OCI-M1 (cell line): ENCODE results near the gene PPP1R13B.
"Not testable (repeated sequence)": the region's sequence is repeated elsewhere in the genome, so short reads cannot be mapped to it uniquely, and the experiment has no call there.

Source experiments
- DNase-seq: peaks from one replicate; lab custom pipeline; 2025; lab: John Stamatoyannopoulos, UW

The PPP1R13B gene

DNA sequence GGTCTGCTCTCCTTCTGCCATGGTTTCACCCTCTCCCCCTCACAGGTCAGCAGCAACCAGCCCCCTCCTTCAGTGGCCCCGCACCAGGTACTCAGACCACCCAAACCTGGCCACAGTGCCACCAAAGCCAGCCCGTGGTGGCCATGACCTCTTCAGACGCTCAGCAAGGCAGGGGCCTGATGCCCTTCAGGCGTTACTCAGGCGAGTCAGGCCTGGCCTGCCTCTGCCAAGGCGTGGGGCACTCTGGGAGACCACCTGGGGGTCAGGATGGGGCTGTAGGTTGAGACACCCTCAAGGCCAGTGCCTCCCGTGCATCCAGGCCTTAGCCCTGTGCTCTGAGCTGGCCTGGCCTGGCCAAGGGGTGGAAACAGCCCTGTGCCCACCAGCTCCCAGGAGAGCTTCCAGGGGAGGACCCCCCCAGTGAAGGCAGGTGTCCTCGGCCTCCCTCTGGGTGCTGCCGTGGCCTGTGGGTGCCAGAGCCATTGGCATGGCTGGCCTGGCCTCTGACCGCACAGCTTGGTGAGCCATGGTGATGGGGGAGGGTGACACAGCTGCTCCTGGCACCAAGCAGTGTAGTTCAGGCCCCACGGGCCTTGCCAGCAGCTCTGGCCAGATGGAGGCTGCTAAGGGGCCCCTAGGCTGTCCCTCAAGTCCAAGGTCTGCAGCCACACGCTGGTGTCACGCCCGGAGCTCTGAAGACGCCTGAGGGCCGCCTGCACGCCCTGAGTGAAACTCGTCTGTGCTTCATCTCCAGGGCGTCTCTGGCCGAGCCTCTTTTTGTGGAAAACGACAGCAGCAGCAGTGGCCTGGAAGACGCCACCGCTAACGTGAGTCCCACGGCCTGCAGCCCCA is 147.2 kb downstream of the PPP1R13B start:
- no peak for DNase-seq

DNA sequence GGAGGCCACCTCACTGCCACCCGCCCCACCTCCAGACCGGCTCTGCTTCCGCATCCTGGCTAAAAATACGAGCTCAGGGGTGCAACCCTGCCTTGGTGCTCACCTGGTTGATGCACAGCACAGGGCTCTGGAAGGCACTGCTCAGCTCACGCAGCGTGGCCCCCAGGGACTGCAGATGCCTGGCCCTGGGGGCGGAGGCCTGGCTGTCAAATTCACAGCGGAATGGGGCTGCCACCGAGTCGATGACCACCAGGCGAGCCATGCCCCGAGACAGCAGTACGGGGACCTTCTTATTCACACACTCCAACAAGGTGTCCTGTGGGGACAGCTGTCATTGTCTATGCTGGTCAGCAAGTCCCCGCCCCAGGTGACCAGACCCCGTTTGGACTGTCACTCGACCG is 148.1 kb downstream of the PPP1R13B start:
- DNase-seq: no peak

DNA sequence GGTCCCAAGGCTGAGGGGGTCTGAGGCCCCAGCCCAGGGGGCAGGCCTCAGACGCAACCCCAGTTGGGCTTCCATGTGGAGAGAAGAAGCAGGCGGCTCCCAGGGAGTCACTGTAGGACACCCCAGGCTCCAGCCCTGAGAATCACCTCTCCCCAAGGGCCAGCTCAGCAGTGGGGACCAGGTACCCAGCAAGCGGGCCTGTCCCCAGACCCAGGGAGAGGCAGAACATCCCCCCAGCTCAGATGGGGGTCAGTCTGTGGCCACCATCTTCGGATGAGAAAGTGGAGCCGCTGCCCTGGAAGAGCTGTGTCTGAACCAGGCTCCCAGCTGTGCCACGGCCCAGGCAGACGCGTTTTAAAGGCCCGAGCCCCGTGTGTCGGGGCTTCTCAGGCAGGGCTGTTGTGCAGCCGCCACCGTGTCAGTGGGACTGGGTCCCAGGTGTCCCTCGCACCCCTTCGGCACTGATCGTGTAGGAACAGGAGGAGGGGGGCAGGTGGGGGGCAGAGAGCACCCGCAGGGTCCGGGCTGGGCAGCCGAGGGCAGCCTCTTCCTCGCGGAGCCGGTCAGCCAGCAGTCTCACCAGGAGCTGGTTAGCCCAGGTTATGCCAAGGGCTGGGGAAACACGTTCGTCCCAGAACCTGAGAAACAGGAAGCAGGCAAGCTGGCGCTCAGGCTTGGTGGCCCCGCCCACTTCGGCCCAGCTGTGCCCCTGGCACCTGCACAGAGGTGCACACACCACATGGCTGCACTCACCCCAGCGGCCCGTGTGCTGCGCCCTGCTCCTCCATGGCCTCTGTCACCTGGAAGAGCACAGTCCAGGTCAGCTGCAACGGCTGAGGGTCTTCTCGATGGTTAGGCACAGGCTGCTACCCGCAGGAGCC is 148.8 kb downstream of the PPP1R13B start:
- no peak for DNase-seq

DNA sequence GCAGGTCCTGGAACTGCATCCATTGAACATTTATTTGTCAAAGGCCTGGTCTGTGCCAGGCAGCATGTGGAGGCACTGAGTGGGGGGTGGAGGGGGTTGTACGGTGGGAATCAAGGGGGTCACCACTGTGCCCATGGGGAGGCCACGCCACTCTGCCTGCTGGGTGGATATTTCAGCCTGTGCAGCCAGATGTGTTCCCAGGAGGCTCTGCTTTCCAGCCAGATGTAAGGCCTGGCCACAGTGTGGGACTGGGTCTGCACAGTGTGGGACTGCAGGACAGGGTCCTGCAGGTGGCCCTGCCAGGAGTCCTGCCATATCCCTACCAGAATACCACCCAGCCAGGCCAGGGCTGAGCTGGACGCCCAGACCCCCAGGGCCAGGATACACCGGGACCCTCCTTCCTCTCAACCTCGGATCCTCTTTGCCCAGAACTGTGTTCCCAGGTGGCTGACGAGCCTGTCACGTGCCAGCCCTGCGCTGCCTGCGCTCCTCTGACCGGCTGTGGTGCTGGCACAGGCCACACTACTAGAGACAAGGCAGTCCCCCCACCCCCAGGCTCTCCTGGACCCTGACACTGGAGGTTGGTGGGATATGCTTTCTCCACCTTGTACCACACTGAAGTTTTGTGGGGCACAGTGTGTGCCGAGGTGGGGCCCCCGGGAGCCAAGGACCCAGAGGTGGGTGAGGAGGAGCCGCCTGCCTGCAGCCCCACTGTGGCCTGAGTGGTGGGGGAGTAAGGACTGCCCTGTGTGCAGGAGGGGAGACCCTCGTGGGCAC is 149.6 kb downstream of the PPP1R13B start:
- DNase-seq: no peak

DNA sequence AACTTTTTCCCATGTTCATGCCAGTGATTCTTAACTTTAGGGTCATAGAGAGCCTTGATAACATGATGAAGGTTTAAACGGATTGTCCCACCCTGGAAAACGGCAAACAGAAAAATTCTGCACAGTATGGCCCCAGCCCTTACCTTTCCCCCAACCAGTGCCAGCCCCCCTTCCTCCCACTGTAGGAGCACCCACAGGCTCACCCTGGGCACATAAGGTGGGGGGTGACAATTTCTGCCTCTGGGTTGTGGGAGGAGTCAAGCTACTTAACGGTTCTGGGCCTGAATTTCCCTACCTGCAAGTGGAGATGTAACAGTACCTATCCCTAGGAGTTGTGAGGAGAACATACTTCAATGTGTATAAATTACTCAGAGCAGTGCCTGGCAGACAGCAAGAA is 150.2 kb downstream of the PPP1R13B start:
- DNase-seq: no peak

DNA sequence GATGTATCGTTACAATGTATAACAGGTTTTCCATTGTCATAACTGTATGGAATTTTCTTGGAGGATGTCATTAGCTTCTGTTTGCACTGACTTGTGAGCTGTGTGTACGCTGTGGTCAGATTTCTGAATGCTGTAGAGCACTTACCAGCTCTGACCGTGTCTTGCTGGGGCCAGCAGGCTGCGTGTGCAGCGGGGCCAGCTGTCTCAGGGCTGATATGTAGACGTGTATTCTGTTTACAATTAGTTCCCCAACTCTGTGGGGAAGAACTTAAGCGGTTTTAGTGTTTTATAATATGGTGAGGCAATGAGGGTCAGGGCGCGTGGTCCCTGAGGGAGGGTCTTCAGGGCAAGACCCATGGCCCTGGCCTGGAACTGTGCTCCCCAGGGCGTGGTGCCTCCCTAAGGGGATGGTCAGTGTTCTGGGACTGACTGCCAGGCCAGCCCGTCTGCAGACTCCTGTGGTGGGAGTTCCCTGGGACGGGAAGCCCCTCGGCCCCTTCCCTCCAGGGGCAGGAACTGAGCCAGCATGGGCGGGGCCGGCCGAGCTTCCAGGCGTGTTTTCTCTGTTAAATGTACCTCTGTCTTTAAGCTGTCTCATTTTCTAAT is 150.8 kb downstream of the PPP1R13B start:
- no peak for DNase-seq

DNA sequence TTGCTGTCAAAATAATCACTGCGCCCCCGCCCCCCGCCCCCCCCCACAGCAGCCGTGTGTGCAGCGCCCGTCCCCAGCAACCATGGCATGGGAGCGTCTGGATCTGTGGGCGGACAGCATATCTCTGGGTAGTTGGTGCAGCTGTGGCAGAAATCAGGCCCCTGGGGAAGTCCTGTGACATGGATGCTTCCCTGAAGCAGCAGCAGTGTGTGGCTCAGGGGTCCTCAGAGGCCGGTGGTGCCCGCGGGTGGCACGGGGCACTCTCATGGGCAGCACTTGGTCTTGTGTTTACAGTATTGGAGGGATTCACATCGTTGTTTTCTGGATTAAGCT is 151.3 kb downstream of the PPP1R13B start:
- no peak for DNase-seq

DNA sequence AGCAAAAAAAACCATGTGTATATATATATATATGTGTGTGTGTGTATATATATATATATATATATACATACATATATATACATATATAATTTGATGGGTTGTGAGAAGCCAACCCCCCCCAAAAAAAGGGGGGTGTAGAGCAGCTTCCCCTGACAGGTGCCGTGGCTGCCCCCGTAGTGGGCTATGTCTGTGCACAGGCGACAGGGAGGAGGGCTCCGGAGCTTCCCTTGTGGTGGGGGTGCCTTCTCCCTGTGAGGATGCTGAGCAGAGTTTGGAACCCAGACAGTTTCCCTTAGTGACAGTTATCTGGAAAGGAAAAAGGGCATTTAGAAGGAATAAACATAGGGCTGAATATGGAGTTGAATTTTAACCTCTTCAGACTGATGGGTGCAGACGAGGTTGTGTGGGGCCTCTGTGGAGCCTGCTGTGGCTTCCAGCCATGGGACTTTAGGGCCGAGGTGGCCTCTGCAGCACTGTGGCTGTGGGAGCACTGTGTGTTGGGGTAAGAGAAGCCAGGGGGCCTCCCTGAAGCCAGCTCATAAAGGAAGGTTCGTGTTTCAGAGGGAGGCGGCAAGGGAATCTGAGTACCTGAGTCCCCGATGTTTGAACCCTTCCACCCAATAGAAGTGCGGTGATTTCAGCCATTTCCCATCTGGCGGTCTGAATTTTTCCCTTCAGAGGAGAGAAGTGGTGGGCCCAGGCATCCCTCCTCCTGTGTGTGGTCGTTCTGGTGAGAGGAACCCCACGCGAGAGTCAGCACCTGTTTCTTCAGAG is 151.9 kb downstream of the PPP1R13B start:
- no peak for DNase-seq

DNA sequence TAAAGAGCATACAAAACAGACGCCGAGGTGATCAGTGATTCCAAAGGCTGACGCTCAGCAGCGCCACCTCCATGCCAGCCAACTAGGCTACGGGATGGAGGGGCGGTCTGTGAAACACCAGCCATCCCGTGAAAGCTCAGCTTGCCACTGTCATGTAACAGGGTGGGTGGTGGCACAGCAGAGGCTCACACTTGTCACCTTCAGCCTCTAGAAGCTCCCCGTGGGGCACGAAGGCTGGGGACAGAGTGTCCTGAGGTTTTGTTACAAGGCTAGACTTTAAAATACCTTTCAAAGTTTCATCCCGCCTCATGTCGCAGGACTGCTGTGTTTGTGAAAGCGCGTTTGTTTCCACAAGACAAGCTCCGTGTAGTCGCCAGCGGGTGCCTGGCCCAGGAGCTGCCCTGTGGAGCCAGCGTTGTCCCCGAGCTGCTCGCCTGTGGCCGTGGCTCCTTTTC is 152.8 kb downstream of the PPP1R13B start:
- no peak for DNase-seq

DNA sequence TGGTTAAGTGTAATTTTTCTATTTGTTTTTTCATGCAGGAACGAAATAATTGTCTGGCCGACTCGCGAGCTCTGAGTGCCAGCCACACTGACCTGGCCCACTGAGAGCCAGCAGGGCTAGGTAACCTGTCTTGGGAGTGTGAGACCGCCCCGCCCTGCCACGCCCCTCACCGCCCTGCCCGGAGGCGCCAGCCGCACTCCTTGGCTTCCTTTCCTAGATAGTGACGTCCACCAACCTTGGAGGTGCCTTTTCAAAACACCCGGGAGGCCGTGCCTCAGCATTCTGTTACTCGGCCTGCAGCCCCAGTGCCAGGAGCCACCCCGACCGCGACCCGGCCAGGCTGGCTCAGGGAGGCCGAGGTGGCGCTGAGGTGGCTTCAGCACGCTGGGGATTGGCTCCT is 153.9 kb downstream of the PPP1R13B start:
- DNase-seq: no peak

DNA sequence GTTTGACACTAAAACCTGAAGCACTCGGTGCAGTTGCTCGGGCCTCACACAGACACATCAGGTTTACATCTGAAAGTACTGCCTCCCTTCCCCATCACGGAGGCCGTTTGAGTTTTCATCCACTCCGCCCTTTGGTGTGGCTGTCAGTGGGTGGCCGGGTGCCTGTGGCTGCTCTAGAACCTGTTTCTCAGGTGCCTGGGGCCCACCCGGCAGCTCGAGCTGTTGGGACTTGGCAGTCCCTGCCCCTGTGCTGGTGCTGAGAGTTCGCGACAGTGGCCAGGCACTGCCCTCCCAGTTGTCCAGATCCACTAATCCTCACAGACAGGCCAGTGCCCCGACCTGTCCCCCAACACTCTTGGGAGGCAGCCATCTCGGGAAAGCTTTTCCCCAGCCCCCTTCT is 154.5 kb downstream of the PPP1R13B start:
- no peak for DNase-seq

DNA sequence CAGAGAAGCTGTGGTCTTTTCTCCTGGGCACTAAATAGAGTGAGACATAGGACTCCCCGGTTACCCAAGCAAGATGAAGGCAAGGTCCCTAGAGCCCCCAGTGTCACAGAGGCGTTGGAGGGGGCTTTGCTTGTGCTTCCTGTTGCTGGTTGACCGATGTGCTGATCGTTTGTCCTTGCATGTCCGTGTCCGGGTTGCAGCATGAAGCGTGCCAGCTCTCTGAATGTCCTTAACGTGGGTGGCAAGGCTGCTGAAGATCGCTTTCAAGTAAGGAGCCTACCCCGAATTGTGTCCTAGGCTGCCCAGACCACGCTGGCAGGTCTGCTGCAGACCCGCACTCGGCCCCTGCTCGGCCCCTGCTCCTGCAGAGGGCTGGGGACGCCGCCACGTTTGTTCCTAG is 155.2 kb downstream of the PPP1R13B start:
- no peak for DNase-seq

DNA sequence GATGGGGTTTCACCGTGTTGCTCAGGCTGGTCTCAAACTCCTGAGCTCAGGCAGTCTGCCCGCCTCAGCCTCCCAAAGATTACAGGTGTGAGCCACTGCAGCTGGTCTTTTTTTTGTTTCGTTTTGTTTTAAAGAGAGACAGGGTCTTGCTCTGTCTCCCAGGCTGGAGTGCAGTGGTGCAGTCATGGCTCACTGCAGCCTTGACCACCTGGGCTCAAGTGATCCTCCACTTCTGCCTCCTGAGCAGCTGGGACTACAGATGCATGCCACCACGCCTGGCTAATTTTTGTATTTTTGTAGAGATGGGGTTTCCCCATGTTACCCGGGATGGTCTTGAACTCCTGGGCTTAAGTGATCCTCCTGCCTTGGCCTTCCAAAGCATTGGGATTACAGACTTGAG is 155.7 kb downstream of the PPP1R13B start:
- DNase-seq: not testable (repeated sequence)

DNA sequence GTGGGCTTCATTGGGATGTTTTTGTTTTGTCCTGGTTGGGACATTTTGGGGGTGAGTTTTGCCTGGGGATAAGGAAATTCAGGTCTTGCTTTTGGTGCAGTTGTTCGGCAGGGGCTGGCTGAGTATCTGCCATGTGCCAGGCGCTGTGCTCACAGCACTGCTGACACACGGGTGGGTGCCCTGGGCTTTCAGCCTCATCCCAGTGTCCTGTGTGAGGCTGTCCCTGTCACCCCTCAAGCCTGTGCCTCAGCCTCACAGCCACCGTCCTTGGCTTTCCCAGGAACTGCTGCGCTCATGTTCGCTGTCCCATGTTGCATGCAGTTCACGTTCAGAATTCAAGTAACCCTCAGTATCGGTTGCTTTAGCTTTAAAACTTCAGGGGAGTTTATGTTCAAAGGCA is 157.0 kb downstream of the PPP1R13B start:
- DNase-seq: no peak

DNA sequence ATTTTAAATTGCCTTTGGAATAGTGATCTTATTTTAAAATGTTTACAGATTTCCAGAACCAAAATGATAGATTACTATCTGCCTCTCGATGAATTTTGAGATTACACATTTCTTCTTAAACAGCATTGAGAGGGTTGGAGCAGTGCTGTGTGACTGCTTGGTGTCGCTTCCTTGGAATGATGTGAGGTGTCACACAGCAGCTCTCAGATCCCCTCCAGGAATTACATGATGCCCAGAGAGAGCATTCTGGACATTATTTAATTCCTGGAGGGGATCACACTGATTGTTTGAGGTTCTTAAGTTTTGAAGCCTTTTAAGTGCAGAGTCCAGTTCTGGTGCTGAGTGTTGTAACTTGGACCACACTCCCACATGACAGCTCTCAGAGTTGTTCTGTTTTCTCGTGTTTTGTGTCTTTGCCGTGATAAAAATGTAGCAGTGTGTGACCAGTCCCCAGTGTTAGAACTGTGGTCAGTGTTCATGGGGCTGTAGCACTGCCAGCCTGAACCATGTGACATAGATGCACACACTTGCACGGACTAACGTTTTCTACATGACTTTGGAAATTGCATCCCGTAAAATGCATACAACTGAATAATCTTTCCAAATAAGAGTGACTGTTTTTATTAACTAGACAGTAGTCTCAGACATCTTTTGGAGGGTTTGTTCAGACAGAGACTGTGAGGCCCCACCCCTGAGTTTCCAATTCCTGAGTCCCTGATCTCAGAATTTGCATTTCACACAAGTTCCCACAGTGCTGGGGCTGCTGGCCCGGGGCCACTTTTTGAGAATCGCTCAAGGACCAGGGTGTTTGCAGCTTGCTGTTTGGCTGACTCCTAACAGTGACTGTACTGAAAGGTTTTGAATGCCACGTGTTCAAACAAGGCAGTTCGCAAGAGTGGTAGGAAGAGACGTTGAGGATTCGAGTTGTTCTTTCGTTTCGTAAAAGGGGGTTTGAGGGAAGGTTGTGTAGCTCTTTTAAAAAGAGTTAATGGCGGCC is 158.2 kb downstream of the PPP1R13B start:
- no peak for DNase-seq

DNA sequence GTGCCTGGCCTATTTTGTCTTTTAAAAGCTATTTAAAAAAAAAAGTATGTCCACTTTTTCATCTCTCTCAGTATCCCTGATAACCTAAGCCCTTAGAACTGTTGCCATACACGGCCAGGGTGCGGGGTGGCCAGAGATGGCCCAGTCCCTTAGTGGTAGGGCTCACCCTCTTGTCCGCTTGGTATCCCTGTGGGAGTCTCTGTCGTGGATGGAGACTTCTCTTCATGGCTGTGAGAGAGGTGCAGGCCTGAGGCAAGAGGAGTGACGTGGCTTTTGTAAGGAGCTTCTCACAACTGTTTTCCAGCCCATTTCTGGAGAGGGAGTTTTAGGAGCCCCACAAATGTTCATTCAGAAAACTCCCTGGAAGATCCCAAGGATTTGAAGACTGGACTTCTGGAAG is 158.9 kb downstream of the PPP1R13B start:
- no peak for DNase-seq

DNA sequence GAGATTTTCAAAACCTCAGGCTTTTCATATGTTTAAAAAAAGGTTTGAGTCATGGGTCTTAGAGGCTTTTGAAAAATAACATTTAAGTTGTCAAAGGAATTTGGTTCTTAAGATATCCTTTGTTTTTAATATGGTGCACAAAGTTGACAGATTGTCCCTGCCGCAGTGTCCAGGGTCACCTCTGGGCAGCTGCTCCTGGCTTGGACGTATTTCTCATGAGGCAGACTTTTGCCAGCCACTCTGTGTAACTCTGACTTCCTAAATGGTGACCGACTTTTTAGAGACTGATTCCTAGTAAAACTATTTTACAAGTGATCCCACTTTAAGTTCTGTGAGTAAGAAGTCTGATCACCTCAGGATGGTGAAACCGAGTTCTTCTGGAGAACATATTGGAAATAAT is 159.7 kb downstream of the PPP1R13B start:
- no peak for DNase-seq

DNA sequence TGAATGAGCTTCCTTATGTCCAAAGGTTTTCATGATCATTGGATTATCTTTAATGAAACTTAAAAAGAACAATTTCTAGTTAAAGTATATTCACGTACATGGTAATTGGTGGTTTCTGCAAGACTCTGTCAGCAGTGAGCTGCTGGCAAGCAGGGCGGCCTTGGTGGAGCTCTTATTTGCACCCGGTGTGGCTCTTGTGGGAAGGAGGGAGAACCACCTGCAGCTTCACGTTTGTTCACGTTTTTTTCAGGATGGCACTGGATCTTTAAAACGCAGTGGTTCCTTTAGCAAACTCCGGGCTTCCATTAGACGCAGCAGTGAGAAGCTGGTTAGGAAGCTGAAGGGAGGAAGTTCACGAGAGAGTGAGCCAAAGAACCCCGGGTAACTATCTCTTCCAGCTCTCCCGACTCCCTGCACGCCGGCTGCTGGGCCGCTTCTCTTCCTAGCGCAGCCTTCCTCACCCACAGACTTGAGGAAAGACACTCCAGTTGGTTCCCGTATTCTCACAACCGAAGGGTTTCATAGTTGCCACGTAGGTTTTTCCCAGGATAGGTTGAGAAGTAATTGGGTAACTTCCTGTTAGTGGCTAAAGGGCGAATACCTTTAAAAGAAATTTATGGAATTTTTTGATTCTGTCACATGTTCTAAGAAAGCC is 160.4 kb downstream of the PPP1R13B start:
- no peak for DNase-seq
